Stimulated activated CD4-positive, alpha-beta T cell treated with anti-CD3 and anti-CD28 coated beads, TNF-alpha, amount 100 ng/mL, for 24 hours (primary cell): ENCODE measurements around the gene TRAF3IP3.
A peak's percentile ranks its signal among the peaks of the same experiment; 100 is the strongest.

Source experiments
- DNase-seq, 3 experiments: peaks; one replicate each; pipeline ENCODE4 v3.0.0-alpha.2; 2020; ENCODE audit warnings: low read depth in 3 of 3

TRAF3IP3 gene

GRCh38 chr1:209827384-209828262, 71.8 kb downstream of the TRAF3IP3 start, which contains the start of gene UTP25:
TSS of gene UTP25 (plus strand) at chr1:209827972. CDS start at chr1:209828064, 92 bp downstream.
- peak; percentile 85 to 92 (median 89) for DNase-seq

- DNase-seq: no peak
Measured at GRCh38 chr1:209829716-209830115, 73.9 kb downstream of the TRAF3IP3 start.

GRCh38 chr1:209830722-209831121, 74.9 kb downstream of the TRAF3IP3 start:
- DNase-seq: no peak

DNA sequence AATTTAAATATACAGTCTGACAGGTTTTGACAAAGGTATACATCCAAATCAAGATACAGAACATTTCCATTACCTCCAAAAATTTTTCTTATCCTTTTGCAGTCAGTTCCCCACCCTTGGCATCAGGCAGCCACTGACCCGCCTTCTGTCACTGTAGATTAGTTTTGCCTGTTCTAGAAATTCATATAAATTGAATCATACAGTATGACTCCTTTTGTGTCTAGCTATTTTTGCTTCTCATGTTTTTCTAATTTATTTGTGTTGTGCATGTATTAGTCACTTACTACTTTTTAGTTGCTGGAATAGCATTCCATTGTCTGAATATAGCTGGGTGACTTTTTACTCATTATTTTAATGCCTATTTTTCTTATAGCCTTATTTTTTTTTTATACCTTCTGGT, 75.8 kb downstream of the TRAF3IP3 start:
- no peak for DNase-seq
